HepG2 (cell line): ENCODE results near the gene KRTCAP2. TPM values are rescaled to one million over a fixed set of nuclear protein-coding genes. Genes with fewer than 3 reads are reported as not detected.

Experiments
- FOXO4 ChIP-seq: sonication (generic); formaldehyde crosslinking; conservative IDR thresholded peaks from 2 replicates; pipeline ENCODE4 v1.8.1; 2023; ENCODE audit warnings: missing genetic modification reagents
- IKZF4 ChIP-seq: sonication (generic); formaldehyde crosslinking; IDR thresholded peaks from 2 replicates; pipeline ENCODE4 v1.5.1; 2020; ENCODE audit warnings: borderline replicate concordance, mild to moderate bottlenecking, low read depth, missing genetic modification reagents; ENCODE audit errors: not compliant biosample characterization
- REST ChIP-seq, 2 experiments: IDR thresholded peaks; 2 replicates each; pipeline ENCODE4 v1.6.1; 2011 to 2012; ENCODE audit warnings: low read length in 2 of 2, borderline replicate concordance in 1 of 2, low read depth in 1 of 2, mild to moderate bottlenecking in 1 of 2, moderate library complexity in 1 of 2
- SOX6 ChIP-seq, 2 experiments: fragments of 450-650 bp in 1 of 2; sonication (generic) in 1 of 2; formaldehyde crosslinking in 1 of 2; IDR thresholded peaks; 2 replicates each; pipeline versions ENCODE4 v1.4.0 to v1.6.1; 2017 to 2020; ENCODE audit warnings: antibody characterized with exemption in 1 of 2, mild to moderate bottlenecking in 1 of 2, missing genetic modification reagents in 1 of 2
- ZNF350 ChIP-seq: sonication (generic); formaldehyde crosslinking; IDR thresholded peaks from 2 replicates; pipeline ENCODE4 v1.4.0; 2020; ENCODE audit warnings: mild to moderate bottlenecking, low read depth, missing genetic modification reagents, borderline replicate concordance
- ZNF7 ChIP-seq: IDR thresholded peaks from 2 replicates; pipeline ENCODE4 v1.6.1; 2016; ENCODE audit warnings: missing biosample characterization, missing genetic modification reagents
- polyA plus RNA-seq, 8 experiments: library from polyadenylated mRNA; depleted of rRNA in 3 of 8; stranded (reverse) in 7 of 8; unstranded in 1 of 8; fragments of >200 nt; fragmentation: Illumina TruSeq in 4 of 8; extraction: Trizol in 4 of 8; gene quantifications; 2 replicates each; pipeline versions ENCODE4 v1.2.1 to v1.2.3, GENCODE V29; 2011 to 2016; ENCODE audit warnings: low read depth in 4 of 8, missing spikeins in 1 of 8, mixed read lengths in 1 of 8; ENCODE audit not compliant: insufficient read depth in 1 of 8
- total RNA-seq, 5 experiments: library from RNA; depleted of rRNA; stranded (reverse); fragments of >200 nt; fragmentation: Illumina TruSeq; extraction: Trizol; gene quantifications; 2 replicates each; pipeline ENCODE4 v1.2.3, GENCODE V29; 2016; ENCODE audit warnings: low read depth in 1 of 5
- TF ChIP-seq, protein P1 (sequence below): sonication (generic); formaldehyde crosslinking; IDR thresholded peaks from 2 replicates; pipeline ENCODE4 v1.4.0; 2020; ENCODE audit warnings: low read depth, mild to moderate bottlenecking, missing genetic modification reagents
- TF ChIP-seq, protein P2 (sequence below): sonication (generic); formaldehyde crosslinking; IDR thresholded peaks from 2 replicates; pipeline ENCODE4 v1.4.0; 2020; ENCODE audit warnings: missing genetic modification reagents, borderline replicate concordance
- TF ChIP-seq, protein P3 (sequence below): IDR thresholded peaks from 2 replicates; pipeline ENCODE4 v1.4.0; 2020; ENCODE audit warnings: mild to moderate bottlenecking, missing genetic modification reagents
- TF ChIP-seq, protein P4 (sequence below): sonication (generic); formaldehyde crosslinking; IDR thresholded peaks from 2 replicates; pipeline ENCODE4 v1.9.0; 2021; ENCODE audit warnings: missing genetic modification reagents, borderline replicate concordance

KRTCAP2 gene
- total and polyA plus RNA-seq, 2 of the 13 experiments (the other 11 are each of a cell fraction or from before 2014, with no cell fraction given), result 77.3 to 79.4 TPM

DNA sequence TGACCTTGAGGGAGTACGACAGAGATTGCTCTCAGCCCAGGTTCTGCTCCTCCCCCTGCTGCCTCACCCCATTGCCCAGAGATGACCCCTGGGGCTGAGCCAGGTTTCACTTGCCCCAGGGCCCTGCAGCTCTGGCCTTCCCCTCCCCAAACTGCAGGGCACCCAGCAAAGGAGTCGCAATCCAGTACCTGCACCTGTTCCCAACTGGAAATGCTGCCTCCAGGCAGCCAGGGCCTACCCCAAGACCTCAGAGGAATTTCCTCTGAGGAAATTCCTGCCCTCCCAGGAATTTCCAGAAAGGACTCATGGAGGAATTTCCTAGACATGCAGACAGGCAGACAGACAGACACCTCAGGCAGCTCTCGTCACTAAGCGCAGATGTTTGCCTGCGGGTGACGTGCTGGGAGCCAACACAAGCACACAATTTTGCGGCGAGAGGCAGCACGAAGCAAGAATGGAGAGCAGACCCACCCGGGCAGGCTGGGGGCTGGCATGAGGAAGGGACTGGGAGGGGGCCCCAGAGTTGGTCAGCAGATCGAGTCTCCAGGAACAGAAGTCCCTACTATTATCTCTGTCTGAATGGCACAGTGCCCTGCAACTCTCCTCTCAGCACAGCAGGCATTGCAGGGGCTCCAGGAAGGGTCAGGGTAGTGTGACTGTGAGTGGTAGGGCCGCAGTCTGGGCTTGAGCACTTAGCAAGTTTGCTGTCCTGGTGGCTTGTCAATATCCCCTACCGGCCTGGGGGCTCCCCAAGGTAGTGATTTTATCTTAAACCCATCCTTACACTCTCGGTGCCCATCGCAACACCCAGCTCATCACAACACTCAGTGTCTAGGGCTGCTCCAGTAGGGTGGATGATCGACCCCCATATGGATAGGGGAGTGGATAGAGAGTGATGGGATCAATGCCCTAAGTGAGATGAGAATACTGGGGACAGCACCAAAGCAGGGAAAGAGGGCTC is 48.3 kb downstream of the KRTCAP2 start (continued):
- TF ChIP-seq, protein P1, sequence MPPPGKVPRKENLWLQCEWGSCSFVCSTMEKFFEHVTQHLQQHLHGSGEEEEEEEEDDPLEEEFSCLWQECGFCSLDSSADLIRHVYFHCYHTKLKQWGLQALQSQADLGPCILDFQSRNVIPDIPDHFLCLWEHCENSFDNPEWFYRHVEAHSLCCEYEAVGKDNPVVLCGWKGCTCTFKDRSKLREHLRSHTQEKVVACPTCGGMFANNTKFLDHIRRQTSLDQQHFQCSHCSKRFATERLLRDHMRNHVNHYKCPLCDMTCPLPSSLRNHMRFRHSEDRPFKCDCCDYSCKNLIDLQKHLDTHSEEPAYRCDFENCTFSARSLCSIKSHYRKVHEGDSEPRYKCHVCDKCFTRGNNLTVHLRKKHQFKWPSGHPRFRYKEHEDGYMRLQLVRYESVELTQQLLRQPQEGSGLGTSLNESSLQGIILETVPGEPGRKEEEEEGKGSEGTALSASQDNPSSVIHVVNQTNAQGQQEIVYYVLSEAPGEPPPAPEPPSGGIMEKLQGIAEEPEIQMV (CRISPR knock-in tag), result no peak
- no peak for TF ChIP-seq ZNF350 (CRISPR knock-in tag)
- TF ChIP-seq SOX6 (IDR thresholded peaks at IDR 0.05), result no peak
- no peak for TF ChIP-seq SOX6 (CRISPR knock-in tag; IDR thresholded peaks at IDR 0.05)
- no peak for TF ChIP-seq REST (IDR thresholded peaks at IDR 0.05; ENCODE audit: borderline replicate concordance in 1 of 2, low read depth in 1 of 2, low read length in 2 of 2)
- TF ChIP-seq IKZF4 (CRISPR knock-in tag), result no peak
- no peak for TF ChIP-seq FOXO4 (CRISPR knock-in tag)
- TF ChIP-seq, protein P2, sequence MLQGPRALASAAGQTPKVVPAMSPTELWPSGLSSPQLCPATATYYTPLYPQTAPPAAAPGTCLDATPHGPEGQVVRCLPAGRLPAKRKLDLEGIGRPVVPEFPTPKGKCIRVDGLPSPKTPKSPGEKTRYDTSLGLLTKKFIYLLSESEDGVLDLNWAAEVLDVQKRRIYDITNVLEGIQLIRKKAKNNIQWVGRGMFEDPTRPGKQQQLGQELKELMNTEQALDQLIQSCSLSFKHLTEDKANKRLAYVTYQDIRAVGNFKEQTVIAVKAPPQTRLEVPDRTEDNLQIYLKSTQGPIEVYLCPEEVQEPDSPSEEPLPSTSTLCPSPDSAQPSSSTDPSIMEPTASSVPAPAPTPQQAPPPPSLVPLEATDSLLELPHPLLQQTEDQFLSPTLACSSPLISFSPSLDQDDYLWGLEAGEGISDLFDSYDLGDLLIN (CRISPR knock-in tag), result no peak
- TF ChIP-seq, protein P3, sequence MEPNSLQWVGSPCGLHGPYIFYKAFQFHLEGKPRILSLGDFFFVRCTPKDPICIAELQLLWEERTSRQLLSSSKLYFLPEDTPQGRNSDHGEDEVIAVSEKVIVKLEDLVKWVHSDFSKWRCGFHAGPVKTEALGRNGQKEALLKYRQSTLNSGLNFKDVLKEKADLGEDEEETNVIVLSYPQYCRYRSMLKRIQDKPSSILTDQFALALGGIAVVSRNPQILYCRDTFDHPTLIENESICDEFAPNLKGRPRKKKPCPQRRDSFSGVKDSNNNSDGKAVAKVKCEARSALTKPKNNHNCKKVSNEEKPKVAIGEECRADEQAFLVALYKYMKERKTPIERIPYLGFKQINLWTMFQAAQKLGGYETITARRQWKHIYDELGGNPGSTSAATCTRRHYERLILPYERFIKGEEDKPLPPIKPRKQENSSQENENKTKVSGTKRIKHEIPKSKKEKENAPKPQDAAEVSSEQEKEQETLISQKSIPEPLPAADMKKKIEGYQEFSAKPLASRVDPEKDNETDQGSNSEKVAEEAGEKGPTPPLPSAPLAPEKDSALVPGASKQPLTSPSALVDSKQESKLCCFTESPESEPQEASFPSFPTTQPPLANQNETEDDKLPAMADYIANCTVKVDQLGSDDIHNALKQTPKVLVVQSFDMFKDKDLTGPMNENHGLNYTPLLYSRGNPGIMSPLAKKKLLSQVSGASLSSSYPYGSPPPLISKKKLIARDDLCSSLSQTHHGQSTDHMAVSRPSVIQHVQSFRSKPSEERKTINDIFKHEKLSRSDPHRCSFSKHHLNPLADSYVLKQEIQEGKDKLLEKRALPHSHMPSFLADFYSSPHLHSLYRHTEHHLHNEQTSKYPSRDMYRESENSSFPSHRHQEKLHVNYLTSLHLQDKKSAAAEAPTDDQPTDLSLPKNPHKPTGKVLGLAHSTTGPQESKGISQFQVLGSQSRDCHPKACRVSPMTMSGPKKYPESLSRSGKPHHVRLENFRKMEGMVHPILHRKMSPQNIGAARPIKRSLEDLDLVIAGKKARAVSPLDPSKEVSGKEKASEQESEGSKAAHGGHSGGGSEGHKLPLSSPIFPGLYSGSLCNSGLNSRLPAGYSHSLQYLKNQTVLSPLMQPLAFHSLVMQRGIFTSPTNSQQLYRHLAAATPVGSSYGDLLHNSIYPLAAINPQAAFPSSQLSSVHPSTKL, result no peak
- TF ChIP-seq ZNF7 (CRISPR knock-in tag), result no peak
- TF ChIP-seq, protein P4, sequence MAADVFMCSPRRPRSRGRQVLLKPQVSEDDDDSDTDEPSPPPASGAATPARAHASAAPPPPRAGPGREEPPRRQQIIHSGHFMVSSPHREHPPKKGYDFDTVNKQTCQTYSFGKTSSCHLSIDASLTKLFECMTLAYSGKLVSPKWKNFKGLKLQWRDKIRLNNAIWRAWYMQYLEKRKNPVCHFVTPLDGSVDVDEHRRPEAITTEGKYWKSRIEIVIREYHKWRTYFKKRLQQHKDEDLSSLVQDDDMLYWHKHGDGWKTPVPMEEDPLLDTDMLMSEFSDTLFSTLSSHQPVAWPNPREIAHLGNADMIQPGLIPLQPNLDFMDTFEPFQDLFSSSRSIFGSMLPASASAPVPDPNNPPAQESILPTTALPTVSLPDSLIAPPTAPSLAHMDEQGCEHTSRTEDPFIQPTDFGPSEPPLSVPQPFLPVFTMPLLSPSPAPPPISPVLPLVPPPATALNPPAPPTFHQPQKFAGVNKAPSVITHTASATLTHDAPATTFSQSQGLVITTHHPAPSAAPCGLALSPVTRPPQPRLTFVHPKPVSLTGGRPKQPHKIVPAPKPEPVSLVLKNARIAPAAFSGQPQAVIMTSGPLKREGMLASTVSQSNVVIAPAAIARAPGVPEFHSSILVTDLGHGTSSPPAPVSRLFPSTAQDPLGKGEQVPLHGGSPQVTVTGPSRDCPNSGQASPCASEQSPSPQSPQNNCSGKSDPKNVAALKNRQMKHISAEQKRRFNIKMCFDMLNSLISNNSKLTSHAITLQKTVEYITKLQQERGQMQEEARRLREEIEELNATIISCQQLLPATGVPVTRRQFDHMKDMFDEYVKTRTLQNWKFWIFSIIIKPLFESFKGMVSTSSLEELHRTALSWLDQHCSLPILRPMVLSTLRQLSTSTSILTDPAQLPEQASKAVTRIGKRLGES (CRISPR knock-in tag), result no peak
